ENCODE data around the gene EXD3.

Gene EXD3

GRCh38 chr9:137272241-137273094 is 150.5 kb downstream of the EXD3 start:
- no peak for DNase-seq (ENCODE audit: low spot score)

- no peak for DNase-seq (ENCODE audit: low spot score)
Observed at GRCh38 chr9:137271696-137272076, 151.3 kb downstream of the EXD3 start.

GRCh38 chr9:137270929-137271695 is 151.8 kb downstream of the EXD3 start:
- no peak for DNase-seq (ENCODE audit: low spot score)

- no peak for DNase-seq (ENCODE audit: low spot score)
Observed at GRCh38 chr9:137269231-137269772, 153.7 kb downstream of the EXD3 start.

- no peak for DNase-seq (ENCODE audit: low spot score)
Observed at GRCh38 chr9:137268538-137269201, 154.3 kb downstream of the EXD3 start.

GRCh38 chr9:137267933-137268355 is 155.0 kb downstream of the EXD3 start:
- no peak for DNase-seq (ENCODE audit: low spot score)

GRCh38 chr9:137266585-137267453 is 156.1 kb downstream of the EXD3 start:
- no peak for DNase-seq (ENCODE audit: low spot score)

GRCh38 chr9:137266162-137266527 is 156.8 kb downstream of the EXD3 start:
- DNase-seq (ENCODE audit: low spot score), result no peak

GRCh38 chr9:137265496-137266161 is 157.3 kb downstream of the EXD3 start:
- DNase-seq (ENCODE audit: low spot score), result no peak

- DNase-seq (ENCODE audit: low spot score), result no peak
Observed at GRCh38 chr9:137264067-137264466, 158.9 kb downstream of the EXD3 start.

GRCh38 chr9:137263506-137263905 is 159.5 kb downstream of the EXD3 start:
- no peak for DNase-seq (ENCODE audit: low spot score)

- no peak for DNase-seq (ENCODE audit: low spot score)
Observed at GRCh38 chr9:137262909-137263285, 160.1 kb downstream of the EXD3 start.

GRCh38 chr9:137262173-137262908 is 160.6 kb downstream of the EXD3 start:
- DNase-seq (ENCODE audit: low spot score), result peak; percentile 70

All from cerebellar cortex (tissue), 1 donor.